CD4-positive, CD25-positive, alpha-beta regulatory T cell (primary cell): ENCODE measurements around the gene SSRP1. TPM values are rescaled to one million over a fixed set of nuclear protein-coding genes. Genes with fewer than 3 reads are reported as not detected.

Experiments used
- ATAC-seq, 2 donors: fragments of 150-1000 bp; cut with Tn5 transposase; one replicate each; pipeline ENCODE4 v1.10.0; 2021; ENCODE audit warnings: low read depth in 2 of 2, moderate number of reproducible peaks in 2 of 2, moderate library complexity in 1 of 2
- DNase-seq, 3 donors: peaks; one replicate each; pipeline versions ENCODE4 v3.0.0 to v3.0.0-alpha.2; 2012 to 2022; ENCODE audit warnings: mixed read lengths in 1 of 3
- H3K27ac ChIP-seq: one replicate; pipeline ENCODE4 v1.7.0; 2013; ENCODE audit warnings: mild to moderate bottlenecking, low read length; ENCODE audit not compliant: insufficient read depth, poor library complexity, severe bottlenecking
- H3K27me3 ChIP-seq: one replicate; pipeline ENCODE4 v1.7.0; 2013; ENCODE audit warnings: low read length; ENCODE audit not compliant: control insufficient read depth, insufficient read depth
- H3K36me3 ChIP-seq: one replicate; pipeline ENCODE4 v1.7.0; 2013; ENCODE audit warnings: mild to moderate bottlenecking, low read length, moderate library complexity; ENCODE audit not compliant: control insufficient read depth, insufficient read depth
- H3K4me1 ChIP-seq: 2 replicates; pipeline ENCODE4 v1.7.0; 2013; ENCODE audit warnings: mild to moderate bottlenecking, low read length; ENCODE audit not compliant: insufficient read depth, control insufficient read depth, poor library complexity, severe bottlenecking
- H3K4me3 ChIP-seq: one replicate; pipeline ENCODE4 v1.7.0; 2013; ENCODE audit warnings: low read depth, mild to moderate bottlenecking, low read length, moderate library complexity
- H3K9me3 ChIP-seq, 2 experiments: 1 replicate in 1 of 2; 2 replicates in 1 of 2; pipeline ENCODE4 v1.7.0; 2013; ENCODE audit warnings: low read length in 2 of 2, mild to moderate bottlenecking in 1 of 2, moderate library complexity in 1 of 2; ENCODE audit not compliant: control insufficient read depth in 2 of 2
- H3K27ac Mint-ChIP-seq, 3 donors: one replicate each; pipeline ENCODE4 v1.8.0; 2020 to 2022; ENCODE audit warnings: mild to moderate bottlenecking in 3 of 3, mixed read lengths in 3 of 3, moderate library complexity in 2 of 3
- H3K27me3 Mint-ChIP-seq: one replicate; pipeline ENCODE4 v1.8.0; 2022; ENCODE audit warnings: mild to moderate bottlenecking, mixed read lengths
- H3K36me3 Mint-ChIP-seq: one replicate; pipeline ENCODE4 v1.8.0; 2020; ENCODE audit warnings: mixed read lengths
- H3K4me1 Mint-ChIP-seq, 4 donors: one replicate each; pipeline ENCODE4 v1.8.0; 2020 to 2022; ENCODE audit warnings: mixed read lengths in 4 of 4, mild to moderate bottlenecking in 1 of 4
- H3K4me3 Mint-ChIP-seq, 4 donors: one replicate each; pipeline ENCODE4 v1.8.0; 2020 to 2022; ENCODE audit warnings: mild to moderate bottlenecking in 4 of 4, mixed read lengths in 4 of 4, moderate library complexity in 3 of 4
- H3K9me3 Mint-ChIP-seq, 7 donors: one replicate each; pipeline ENCODE4 v1.8.0; 2020 to 2022; ENCODE audit warnings: mixed read lengths in 7 of 7, mild to moderate bottlenecking in 3 of 7, moderate library complexity in 2 of 7
- polyA plus RNA-seq, 4 donors: library from polyadenylated mRNA; unstranded; fragments of 300-500 nt; fragmentation: Illumina TruSeq; gene quantifications; one replicate each; pipeline ENCODE4 v1.2.3, GENCODE V29; 2021
- total RNA-seq: library from RNA; stranded (reverse); gene quantifications from one replicate; pipeline ENCODE4 v1.2.3, GENCODE V29; 2022

SSRP1 gene, protein sequence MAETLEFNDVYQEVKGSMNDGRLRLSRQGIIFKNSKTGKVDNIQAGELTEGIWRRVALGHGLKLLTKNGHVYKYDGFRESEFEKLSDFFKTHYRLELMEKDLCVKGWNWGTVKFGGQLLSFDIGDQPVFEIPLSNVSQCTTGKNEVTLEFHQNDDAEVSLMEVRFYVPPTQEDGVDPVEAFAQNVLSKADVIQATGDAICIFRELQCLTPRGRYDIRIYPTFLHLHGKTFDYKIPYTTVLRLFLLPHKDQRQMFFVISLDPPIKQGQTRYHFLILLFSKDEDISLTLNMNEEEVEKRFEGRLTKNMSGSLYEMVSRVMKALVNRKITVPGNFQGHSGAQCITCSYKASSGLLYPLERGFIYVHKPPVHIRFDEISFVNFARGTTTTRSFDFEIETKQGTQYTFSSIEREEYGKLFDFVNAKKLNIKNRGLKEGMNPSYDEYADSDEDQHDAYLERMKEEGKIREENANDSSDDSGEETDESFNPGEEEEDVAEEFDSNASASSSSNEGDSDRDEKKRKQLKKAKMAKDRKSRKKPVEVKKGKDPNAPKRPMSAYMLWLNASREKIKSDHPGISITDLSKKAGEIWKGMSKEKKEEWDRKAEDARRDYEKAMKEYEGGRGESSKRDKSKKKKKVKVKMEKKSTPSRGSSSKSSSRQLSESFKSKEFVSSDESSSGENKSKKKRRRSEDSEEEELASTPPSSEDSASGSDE
- total RNA-seq (54.6 TPM), polyA plus RNA-seq (10 to 100 TPM; 20.5 to 29.5 (median 27.2) TPM)

GRCh38 chr11:57335343-57336110, at the start of gene SSRP1:
SSRP1 (minus strand) TSS chr11:57335892; CDS start chr11:57335121, 771 bp downstream.
- peaks cover 31% of the 10 kb centered on the region for H3K36me3 ChIP-seq
- no peaks in the 10 kb centered on the region for H3K9me3 Mint-ChIP-seq
- peak within 1 kb of the TSS; percentile 96 to 98 (median 98) for H3K27ac Mint-ChIP-seq
- peaks cover 2% of the 10 kb centered on the region for H3K27me3 ChIP-seq
- H3K4me1 ChIP-seq = peaks cover 17% of the 10 kb centered on the region
- peak; percentile 77 to 93 (median 87) for DNase-seq
- H3K9me3 ChIP-seq = no peaks in the 10 kb centered on the region
- peaks cover 21% of the 10 kb centered on the region for H3K36me3 Mint-ChIP-seq
- peak within 1 kb of the TSS; percentile 94 for H3K4me3 ChIP-seq
- ATAC-seq = peak; percentile 99
- H3K27ac ChIP-seq = peak within 1 kb of the TSS; percentile 86
- H3K4me1 Mint-ChIP-seq = peaks cover 4 to 37% (median 27%) of the 10 kb centered on the region in 4 donors
- peaks cover 17% of the 10 kb centered on the region for H3K27me3 Mint-ChIP-seq
- H3K4me3 Mint-ChIP-seq = peak within 1 kb of the TSS; percentile 89 to 98 (median 92)

DNA sequence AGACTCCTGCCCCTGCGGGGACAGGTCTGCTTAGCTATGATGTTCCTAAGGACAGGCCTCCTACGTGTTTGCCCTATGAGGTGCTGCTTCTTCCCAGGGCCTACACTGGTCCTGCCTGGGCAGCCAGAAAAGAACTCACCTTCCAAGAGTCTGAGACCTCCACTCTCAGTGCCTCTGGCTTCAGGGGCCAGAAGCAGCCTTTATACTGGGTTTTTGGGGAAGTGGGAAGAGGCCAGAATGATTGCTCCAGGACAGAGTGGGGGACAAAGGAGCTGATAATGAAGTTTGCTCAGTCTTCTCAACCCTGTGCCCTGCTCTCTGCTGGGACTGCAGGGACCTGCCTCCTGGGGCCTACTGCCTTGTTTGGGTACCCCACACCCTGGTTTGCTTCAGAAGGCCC, 45.3 kb upstream of the SSRP1 start, which contains the start of gene PRG3:
PRG3 (minus strand) TSS at position 176 of the 400 bp plus-strand sequence. CDS start 442 bp downstream, outside the sequence.
- Mint-ChIP-seq H3K4me3 (no peak within 1 kb of the TSS), H3K27ac (no peak within 1 kb of the TSS), H3K27me3 (peaks cover 9% of the 10 kb centered on the region), H3K9me3 (peaks cover 0 to 2% (median 0%) of the 10 kb centered on the region in 7 donors), H3K36me3 (no peaks in the 10 kb centered on the region), H3K4me1 (no peaks in the 10 kb centered on the region)
- DNase-seq (no peak), ATAC-seq (no peak)
- Histone ChIP-seq H3K36me3 (no peaks in the 10 kb centered on the region), H3K27me3 (no peaks in the 10 kb centered on the region), H3K27ac (no peak within 1 kb of the TSS), H3K4me3 (no peak within 1 kb of the TSS), H3K9me3 (no peaks in the 10 kb centered on the region), H3K4me1 (no peaks in the 10 kb centered on the region)

DNA sequence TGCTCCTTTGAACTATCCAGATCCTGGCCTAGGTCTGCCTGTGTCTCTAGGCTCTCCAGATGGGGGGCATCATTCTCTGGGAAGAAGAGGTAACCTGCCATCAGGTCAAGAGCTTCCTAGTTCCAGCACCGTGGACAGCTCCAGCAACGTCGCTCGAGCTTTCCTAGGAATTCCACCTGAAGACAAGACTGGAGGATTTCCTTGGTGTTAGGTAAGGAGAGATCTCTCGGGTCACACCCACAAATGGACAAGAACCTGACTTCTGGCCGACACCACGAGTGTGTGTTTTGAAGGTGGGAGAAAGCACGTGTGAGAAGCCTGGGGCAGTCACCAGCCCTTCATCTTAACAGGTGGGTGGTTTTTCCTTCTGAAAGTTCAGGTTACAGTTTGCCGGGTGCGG, 44.0 kb upstream of the SSRP1 start:
- Mint-ChIP-seq H3K27ac (no peak overlapping the region), H3K9me3 (peaks cover 0 to 2% (median 0%) of the 10 kb centered on the region in 7 donors), H3K4me3 (no peak overlapping the region), H3K27me3 (peaks cover 9% of the 10 kb centered on the region), H3K4me1 (no peaks in the 10 kb centered on the region), H3K36me3 (no peaks in the 10 kb centered on the region)
- DNase-seq = no peak
- no peaks in the 10 kb centered on the region for H3K9me3 ChIP-seq
- no peaks in the 10 kb centered on the region for H3K36me3 ChIP-seq
- no peak overlapping the region for H3K27ac ChIP-seq
- no peak for ATAC-seq
- H3K4me1 ChIP-seq = no peaks in the 10 kb centered on the region
- no peaks in the 10 kb centered on the region for H3K27me3 ChIP-seq
- no peak overlapping the region for H3K4me3 ChIP-seq

DNA sequence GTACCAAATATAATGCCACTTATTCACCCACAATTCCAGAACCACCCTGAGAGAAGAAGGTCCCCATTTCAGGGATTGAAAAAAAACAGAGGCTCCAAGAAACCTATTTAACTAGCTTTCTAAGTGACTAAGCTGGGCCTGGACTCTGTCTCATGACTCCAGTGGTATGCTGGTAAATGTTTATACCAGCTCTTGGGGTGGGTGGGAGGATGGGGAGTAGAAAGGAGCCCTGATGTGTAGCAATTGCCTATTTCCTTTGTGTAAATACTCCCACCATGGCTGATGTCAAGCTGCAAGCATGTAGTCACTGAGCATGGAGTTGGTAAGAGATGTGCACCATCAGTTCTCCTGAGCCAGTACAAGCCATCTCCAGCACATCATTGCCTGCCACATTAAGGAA, 42.5 kb upstream of the SSRP1 start:
- ATAC-seq = no peak
- Mint-ChIP-seq H3K36me3 (no peaks in the 10 kb centered on the region), H3K4me3 (no peak overlapping the region), H3K27me3 (peaks cover 9% of the 10 kb centered on the region), H3K4me1 (no peaks in the 10 kb centered on the region), H3K27ac (no peak overlapping the region), H3K9me3 (peaks cover 0 to 2% (median 0%) of the 10 kb centered on the region in 7 donors)
- Histone ChIP-seq H3K9me3 (no peaks in the 10 kb centered on the region), H3K27me3 (no peaks in the 10 kb centered on the region), H3K4me3 (no peak overlapping the region), H3K36me3 (no peaks in the 10 kb centered on the region), H3K27ac (no peak overlapping the region), H3K4me1 (no peaks in the 10 kb centered on the region)
- DNase-seq = no peak

DNA sequence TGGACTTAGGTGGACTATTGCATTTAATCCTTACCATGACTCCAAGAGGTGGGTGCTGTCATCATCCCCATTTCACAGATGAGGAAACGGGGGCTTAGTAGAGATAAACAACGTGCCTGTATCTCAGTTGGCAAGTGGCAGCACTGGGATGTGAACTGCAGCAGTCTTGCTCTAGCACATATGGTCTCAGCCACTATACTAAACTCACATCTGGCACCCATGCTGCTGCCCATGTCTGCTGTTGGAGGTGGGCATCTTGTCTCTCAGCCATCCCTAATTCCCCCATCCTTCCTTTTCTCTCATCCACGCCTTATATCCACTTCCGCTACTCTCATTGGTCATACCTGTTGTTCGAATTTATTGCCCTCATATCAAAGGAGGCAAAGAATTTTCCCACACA, 41.4 kb upstream of the SSRP1 start:
- Histone ChIP-seq H3K4me3 (no peak overlapping the region), H3K36me3 (no peaks in the 10 kb centered on the region), H3K27me3 (no peaks in the 10 kb centered on the region), H3K4me1 (no peaks in the 10 kb centered on the region), H3K9me3 (no peaks in the 10 kb centered on the region), H3K27ac (no peak overlapping the region)
- Mint-ChIP-seq H3K4me3 (no peak overlapping the region), H3K4me1 (no peaks in the 10 kb centered on the region), H3K9me3 (peaks cover 0 to 2% (median 0%) of the 10 kb centered on the region in 7 donors), H3K27ac (no peak overlapping the region), H3K27me3 (peaks cover 9% of the 10 kb centered on the region), H3K36me3 (no peaks in the 10 kb centered on the region)
- DNase-seq (no peak), ATAC-seq (no peak)

DNA sequence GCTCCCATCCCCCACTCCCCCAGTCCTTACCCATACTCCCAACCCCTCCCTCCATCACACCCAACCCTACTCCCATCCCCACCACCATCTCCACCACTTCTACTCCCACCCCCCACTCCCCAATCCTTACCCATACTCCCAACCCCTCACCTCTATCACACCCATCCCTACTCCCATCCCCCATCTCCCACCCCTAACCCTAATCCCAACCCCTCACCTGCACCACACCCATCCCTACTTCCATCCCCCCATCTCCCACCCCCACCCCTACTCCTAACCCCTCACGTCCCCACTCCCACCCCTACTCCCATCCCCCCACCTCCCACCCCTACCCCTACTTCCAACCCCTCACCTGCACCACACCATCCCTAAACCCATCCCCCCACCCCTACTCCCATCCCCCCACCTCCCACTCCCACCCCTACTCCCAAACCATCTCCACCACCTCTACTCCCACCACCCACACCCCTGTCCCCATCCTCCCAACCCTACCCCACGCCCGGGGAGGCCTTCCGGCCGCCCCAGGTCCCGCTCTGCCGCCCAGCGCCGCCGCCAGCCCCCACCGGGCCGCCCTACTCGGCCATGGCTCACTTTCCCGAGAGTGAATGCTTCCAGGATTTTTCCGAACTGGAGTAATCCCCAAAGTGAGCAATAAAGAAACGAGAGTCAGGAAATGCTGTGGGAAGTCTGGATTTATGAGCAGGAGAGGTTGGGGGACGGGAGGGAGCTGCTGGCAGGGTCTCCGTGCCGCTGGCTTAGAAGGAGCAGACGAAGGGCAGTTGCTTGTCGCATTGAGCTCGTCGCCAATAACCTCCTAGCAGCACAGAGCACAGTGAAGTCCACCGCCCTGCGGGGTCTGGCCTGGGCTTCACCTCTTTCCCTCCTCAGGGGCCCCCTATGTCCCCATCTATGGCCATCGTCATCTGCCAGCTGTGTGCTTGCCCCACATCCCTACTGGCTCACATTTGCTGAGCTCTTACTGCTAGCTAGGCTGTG, 40.7 kb upstream of the SSRP1 start:
- no peak for DNase-seq
- no peaks in the 10 kb centered on the region for H3K27me3 ChIP-seq
- peaks cover 0 to 2% (median 0%) of the 10 kb centered on the region in 7 donors for H3K9me3 Mint-ChIP-seq

More for the DNA sequence above, 40.7 kb upstream of the SSRP1 start:
- ATAC-seq = no peak
- Histone ChIP-seq H3K4me3 (no peak overlapping the region), H3K27ac (no peak overlapping the region), H3K4me1 (no peaks in the 10 kb centered on the region), H3K36me3 (no peaks in the 10 kb centered on the region), H3K9me3 (no peaks in the 10 kb centered on the region)
- H3K4me1 Mint-ChIP-seq = no peaks in the 10 kb centered on the region
- peaks cover 9% of the 10 kb centered on the region for H3K27me3 Mint-ChIP-seq
- H3K27ac Mint-ChIP-seq = no peak overlapping the region
- H3K4me3 Mint-ChIP-seq = no peak overlapping the region
- H3K36me3 Mint-ChIP-seq = no peaks in the 10 kb centered on the region
